GM19328 (cell line): Measurements from ENCODE around the gene POU6F1.
"Not testable (repeated sequence)": the region's sequence is repeated elsewhere in the genome, so short reads cannot be mapped to it uniquely, and the experiment has no call there.

ENCODE experiments used
- ATAC-seq: cut with Tn5 transposase; IDR thresholded peaks from one replicate; pipeline ENCODE4 v1.9.1; 2021; ENCODE audit warnings: mild to moderate bottlenecking, moderate library complexity; ENCODE audit not compliant: unreplicated experiment

The POU6F1 gene

GRCh38 chr12:51227962-51228361, 10.1 kb upstream of the POU6F1 start:
- ATAC-seq: no peak

GRCh38 chr12:51227112-51227511, 9.2 kb upstream of the POU6F1 start:
- ATAC-seq: not testable (repeated sequence)

- ATAC-seq: no peak
Measured at GRCh38 chr12:51225771-51226170, 7.9 kb upstream of the POU6F1 start.

GRCh38 chr12:51225234-51225633, 7.4 kb upstream of the POU6F1 start:
- no peak for ATAC-seq

- ATAC-seq: no peak
Measured at GRCh38 chr12:51224625-51225024, 6.8 kb upstream of the POU6F1 start.

- ATAC-seq: no peak
Measured at GRCh38 chr12:51222461-51222860, 4.6 kb upstream of the POU6F1 start.

- not testable (repeated sequence) for ATAC-seq
Measured at GRCh38 chr12:51219857-51220256, 2.0 kb upstream of the POU6F1 start.

GRCh38 chr12:51219322-51219721, 1.5 kb upstream of the POU6F1 start:
- ATAC-seq: no peak

GRCh38 chr12:51218607-51219161, 822 bp upstream of the POU6F1 start:
- ATAC-seq: no peak

GRCh38 chr12:51217133-51217967, 512 bp downstream of the POU6F1 start:
- ATAC-seq: no peak

GRCh38 chr12:51216642-51217041, 1.2 kb downstream of the POU6F1 start:
- ATAC-seq: no peak

- ATAC-seq: no peak
Measured at GRCh38 chr12:51214895-51215294, 3.0 kb downstream of the POU6F1 start.

- ATAC-seq: no peak
Measured at GRCh38 chr12:51210690-51211395, 7.0 kb downstream of the POU6F1 start.

GRCh38 chr12:51209259-51209658, 8.6 kb downstream of the POU6F1 start:
- ATAC-seq: no peak

- ATAC-seq: no peak
Measured at GRCh38 chr12:51208016-51208660, 9.7 kb downstream of the POU6F1 start.

GRCh38 chr12:51205350-51205749, 12.5 kb downstream of the POU6F1 start:
- no peak for ATAC-seq

GRCh38 chr12:51202718-51203117, 15.1 kb downstream of the POU6F1 start:
- no peak for ATAC-seq

- no peak for ATAC-seq
Measured at GRCh38 chr12:51200806-51201205, 17.1 kb downstream of the POU6F1 start.

GRCh38 chr12:51200156-51200555, 17.7 kb downstream of the POU6F1 start:
- ATAC-seq: no peak

- ATAC-seq: no peak
Measured at GRCh38 chr12:51199366-51199945, 18.4 kb downstream of the POU6F1 start.
